Endothelial cell of umbilical vein (primary cell): ENCODE results near the gene SIX5.

Experiments
- EZH2 ChIP-seq: IDR thresholded peaks from 2 replicates; pipeline ENCODE4 v1.6.1; 2012; ENCODE audit warnings: borderline replicate concordance, low read depth, mild to moderate bottlenecking, moderate library complexity, low read length, inconsistent platforms; ENCODE audit not compliant: severe bottlenecking
- FOS ChIP-seq: IDR thresholded peaks from 2 replicates; pipeline ENCODE4 v1.6.1; 2011; ENCODE audit warnings: mild to moderate bottlenecking, low read length, moderate library complexity, borderline replicate concordance; ENCODE audit not compliant: insufficient read depth
- GATA2 ChIP-seq: IDR thresholded peaks from 2 replicates; pipeline ENCODE4 v1.7.0; 2011; ENCODE audit warnings: low read depth, mild to moderate bottlenecking, moderate library complexity, mixed read lengths, low read length; ENCODE audit not compliant: insufficient read length, insufficient read depth
- JUN ChIP-seq: IDR thresholded peaks from 2 replicates; pipeline ENCODE4 v1.6.1; 2011; ENCODE audit warnings: borderline replicate concordance, low read depth; ENCODE audit not compliant: insufficient read length, insufficient read depth
- MYC ChIP-seq: IDR thresholded peaks from one replicate; pipeline ENCODE4 v1.6.1; 2011; ENCODE audit warnings: mild to moderate bottlenecking, low read depth, low read length
- POLR2A ChIP-seq: IDR thresholded peaks from 2 replicates; pipeline ENCODE4 v1.6.1; 2012; ENCODE audit warnings: low read depth, mild to moderate bottlenecking, control low read depth, low read length
- POLR2AphosphoS5 ChIP-seq: IDR thresholded peaks from 2 replicates; pipeline ENCODE4 v1.6.1; 2012; ENCODE audit warnings: low read depth, mild to moderate bottlenecking, control low read depth, low read length, moderate library complexity; ENCODE audit not compliant: insufficient read depth
- TF ChIP-seq, protein P1 (sequence below), 2 donors: IDR thresholded peaks; 1 replicate in 1 of 2; 2 replicates in 1 of 2; pipeline ENCODE4 v1.5.1; 2011; ENCODE audit warnings: low read length in 2 of 2, mild to moderate bottlenecking in 2 of 2, moderate library complexity in 2 of 2, control low read depth in 1 of 2, inconsistent platforms in 1 of 2, low read depth in 1 of 2; ENCODE audit not compliant: insufficient read depth in 1 of 2; ENCODE audit errors: extremely low read depth in 1 of 2
- TF ChIP-seq, protein P2 (sequence below): IDR thresholded peaks from 2 replicates; pipeline ENCODE4 v1.6.1; 2011; ENCODE audit not compliant: insufficient read depth, insufficient read length

DNA sequence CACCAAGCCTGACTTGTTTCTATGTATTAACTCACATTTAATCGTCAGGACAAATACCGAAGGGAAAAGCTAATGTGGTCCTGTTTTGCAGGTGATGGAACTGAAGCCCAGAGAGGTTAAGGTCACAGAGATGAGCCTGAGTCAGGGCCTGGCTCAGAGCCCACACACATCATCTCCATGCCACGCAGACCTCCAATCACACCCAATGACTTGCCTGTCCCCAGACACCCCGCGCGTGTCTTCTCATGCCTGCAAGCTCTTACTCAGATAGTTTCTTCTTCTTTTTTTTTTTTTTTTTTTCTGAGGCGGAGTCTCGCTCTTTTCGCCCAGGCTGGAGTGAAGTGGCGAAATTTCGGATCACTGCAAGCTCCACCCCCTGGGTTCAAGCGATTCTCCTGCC, 16.4 kb downstream of the SIX5 start:
- TF ChIP-seq FOS (no peak), POLR2A (no peak), EZH2 (no peak), POLR2AphosphoS5 (no peak), MYC (no peak), GATA2 (no peak), JUN (no peak)
- TF ChIP-seq, protein P1, sequence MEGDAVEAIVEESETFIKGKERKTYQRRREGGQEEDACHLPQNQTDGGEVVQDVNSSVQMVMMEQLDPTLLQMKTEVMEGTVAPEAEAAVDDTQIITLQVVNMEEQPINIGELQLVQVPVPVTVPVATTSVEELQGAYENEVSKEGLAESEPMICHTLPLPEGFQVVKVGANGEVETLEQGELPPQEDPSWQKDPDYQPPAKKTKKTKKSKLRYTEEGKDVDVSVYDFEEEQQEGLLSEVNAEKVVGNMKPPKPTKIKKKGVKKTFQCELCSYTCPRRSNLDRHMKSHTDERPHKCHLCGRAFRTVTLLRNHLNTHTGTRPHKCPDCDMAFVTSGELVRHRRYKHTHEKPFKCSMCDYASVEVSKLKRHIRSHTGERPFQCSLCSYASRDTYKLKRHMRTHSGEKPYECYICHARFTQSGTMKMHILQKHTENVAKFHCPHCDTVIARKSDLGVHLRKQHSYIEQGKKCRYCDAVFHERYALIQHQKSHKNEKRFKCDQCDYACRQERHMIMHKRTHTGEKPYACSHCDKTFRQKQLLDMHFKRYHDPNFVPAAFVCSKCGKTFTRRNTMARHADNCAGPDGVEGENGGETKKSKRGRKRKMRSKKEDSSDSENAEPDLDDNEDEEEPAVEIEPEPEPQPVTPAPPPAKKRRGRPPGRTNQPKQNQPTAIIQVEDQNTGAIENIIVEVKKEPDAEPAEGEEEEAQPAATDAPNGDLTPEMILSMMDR (IDR thresholded peaks at IDR 0.05; ENCODE audit: extremely low read depth in 1 of 2, insufficient read depth in 1 of 2, low read depth in 1 of 2, low read length in 2 of 2): no peak
- TF ChIP-seq, protein P2, sequence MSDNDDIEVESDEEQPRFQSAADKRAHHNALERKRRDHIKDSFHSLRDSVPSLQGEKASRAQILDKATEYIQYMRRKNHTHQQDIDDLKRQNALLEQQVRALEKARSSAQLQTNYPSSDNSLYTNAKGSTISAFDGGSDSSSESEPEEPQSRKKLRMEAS: no peak
